ENCODE data around the gene CLEC2A. TPM values are rescaled to one million over a fixed set of nuclear protein-coding genes. Genes with fewer than 3 reads are reported as not detected.

CLEC2A gene
- total RNA-seq, 1 donor from 2014 or later, result not detected

DNA sequence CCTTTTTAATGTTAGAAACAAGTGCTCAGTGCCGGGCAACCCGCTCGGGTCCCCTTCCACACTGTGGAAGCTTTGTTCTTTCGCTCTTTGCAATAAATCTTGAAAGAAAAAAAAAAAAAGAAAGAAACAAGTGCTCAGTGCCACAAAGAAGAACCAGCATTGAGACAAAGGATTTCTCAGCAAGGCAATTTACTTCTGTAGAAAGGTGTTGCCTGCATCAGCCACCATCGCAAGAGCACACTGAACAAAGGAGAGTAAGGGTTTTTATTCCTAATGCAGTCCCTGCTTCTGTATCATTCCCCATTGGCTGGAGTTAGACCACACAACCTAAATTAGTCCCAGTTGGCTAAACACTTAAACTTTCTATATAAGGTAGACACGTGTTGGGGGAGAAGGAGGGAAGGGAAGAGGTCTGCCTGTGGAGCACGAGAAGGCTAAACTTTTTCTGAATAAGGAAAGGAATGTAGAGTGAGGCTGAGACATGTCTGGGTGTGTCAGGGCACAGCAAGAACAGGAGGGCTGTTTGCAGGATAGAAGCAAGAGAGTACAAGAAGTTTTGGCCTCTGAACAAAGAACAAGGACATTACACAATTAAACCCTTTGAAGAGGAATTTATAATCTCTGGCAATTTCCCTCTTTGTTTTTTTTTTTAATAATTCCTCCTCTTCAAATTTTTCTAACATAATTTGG, 29.5 kb downstream of the CLEC2A start:
- FAIRE-seq (no peak), DNase-seq (ENCODE audit: low read depth) (peak; percentile 64)
- Histone ChIP-seq H3K4me3 (ENCODE audit: low read depth, low read length) (no peak overlapping the region), H3K36me3 (ENCODE audit: control insufficient read depth, insufficient read depth, low read length) (no peaks in the 10 kb centered on the region), H3K27me3 (ENCODE audit: control insufficient read depth, insufficient read depth, low read length) (no peaks in the 10 kb centered on the region)
- TF ChIP-seq, protein P1, sequence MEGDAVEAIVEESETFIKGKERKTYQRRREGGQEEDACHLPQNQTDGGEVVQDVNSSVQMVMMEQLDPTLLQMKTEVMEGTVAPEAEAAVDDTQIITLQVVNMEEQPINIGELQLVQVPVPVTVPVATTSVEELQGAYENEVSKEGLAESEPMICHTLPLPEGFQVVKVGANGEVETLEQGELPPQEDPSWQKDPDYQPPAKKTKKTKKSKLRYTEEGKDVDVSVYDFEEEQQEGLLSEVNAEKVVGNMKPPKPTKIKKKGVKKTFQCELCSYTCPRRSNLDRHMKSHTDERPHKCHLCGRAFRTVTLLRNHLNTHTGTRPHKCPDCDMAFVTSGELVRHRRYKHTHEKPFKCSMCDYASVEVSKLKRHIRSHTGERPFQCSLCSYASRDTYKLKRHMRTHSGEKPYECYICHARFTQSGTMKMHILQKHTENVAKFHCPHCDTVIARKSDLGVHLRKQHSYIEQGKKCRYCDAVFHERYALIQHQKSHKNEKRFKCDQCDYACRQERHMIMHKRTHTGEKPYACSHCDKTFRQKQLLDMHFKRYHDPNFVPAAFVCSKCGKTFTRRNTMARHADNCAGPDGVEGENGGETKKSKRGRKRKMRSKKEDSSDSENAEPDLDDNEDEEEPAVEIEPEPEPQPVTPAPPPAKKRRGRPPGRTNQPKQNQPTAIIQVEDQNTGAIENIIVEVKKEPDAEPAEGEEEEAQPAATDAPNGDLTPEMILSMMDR (IDR thresholded peaks at IDR 0.05; ENCODE audit: insufficient read depth, low read length, severe bottlenecking), result no peak

DNA sequence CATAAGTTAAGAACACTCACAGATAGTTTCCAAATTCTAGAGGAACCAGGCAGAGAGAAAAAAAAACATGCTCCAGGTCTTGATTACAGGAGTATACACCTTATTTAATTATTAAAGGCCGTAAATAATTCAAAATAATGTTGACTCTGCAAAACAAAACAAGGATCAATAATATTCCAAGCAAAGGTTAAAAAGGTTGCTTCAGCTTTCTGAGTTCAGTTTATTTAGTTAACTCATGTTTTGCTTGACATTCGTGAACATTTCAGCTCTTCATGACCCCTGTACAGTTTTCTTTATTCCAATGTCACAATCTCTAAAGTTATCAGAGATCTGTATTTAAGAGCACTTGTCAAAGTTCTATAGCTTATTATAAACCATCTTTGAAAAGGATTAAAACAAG, 31.2 kb downstream of the CLEC2A start:
- Histone ChIP-seq H3K4me3 (ENCODE audit: low read depth, low read length) (no peak overlapping the region), H3K36me3 (ENCODE audit: control insufficient read depth, insufficient read depth, low read length) (no peaks in the 10 kb centered on the region), H3K27me3 (ENCODE audit: control insufficient read depth, insufficient read depth, low read length) (no peaks in the 10 kb centered on the region)
- FAIRE-seq (no peak), DNase-seq (ENCODE audit: low read depth) (no peak)
- TF ChIP-seq, protein P1 (IDR thresholded peaks at IDR 0.05; ENCODE audit: insufficient read depth, low read length, severe bottlenecking), result no peak

DNA sequence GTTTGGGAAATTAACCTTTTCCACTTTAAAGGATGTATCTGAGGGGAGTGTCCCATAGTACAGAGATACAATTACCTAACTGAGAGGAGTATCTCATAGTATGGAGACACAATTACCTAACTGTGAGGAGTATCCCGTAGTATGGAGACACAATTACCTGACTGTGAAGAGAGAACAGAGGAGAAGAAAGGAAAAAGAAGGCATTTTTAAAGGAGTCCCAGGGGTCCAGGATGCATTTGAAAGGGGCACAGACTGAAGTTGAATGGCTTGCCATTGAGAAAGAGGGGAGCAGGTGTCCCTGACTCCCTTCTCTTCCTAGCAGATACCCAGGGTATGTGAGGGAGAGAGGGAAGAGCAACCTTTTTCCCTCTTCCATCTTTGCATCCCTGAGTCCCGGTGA, 33.0 kb downstream of the CLEC2A start:
- DNase-seq (ENCODE audit: low read depth) (no peak), FAIRE-seq (no peak)
- TF ChIP-seq, protein P1 (IDR thresholded peaks at IDR 0.05; ENCODE audit: insufficient read depth, low read length, severe bottlenecking), result no peak
- Histone ChIP-seq H3K4me3 (ENCODE audit: low read depth, low read length) (no peak overlapping the region), H3K27me3 (ENCODE audit: control insufficient read depth, insufficient read depth, low read length) (no peaks in the 10 kb centered on the region), H3K36me3 (ENCODE audit: control insufficient read depth, insufficient read depth, low read length) (no peaks in the 10 kb centered on the region)

DNA sequence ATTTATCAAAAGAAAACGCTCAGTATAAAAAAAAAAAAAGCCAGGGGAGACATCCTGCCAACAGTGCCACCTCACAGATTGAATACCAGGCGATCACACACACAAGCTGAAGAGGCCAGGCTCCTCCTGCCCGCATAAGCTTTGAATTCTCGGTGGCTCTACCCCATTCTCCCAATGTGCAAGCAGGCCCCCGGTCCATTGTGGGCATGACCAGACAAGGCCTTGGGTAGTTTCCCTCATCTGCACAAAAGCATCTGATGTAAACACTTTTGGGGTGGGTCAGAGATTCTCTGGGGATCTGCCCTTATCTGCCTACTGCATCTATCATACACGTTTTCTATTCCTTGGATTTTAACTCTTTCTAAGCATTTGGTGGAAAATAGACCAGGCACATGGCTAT, 34.6 kb downstream of the CLEC2A start:
- FAIRE-seq, result peak; percentile 40
- H3K27me3 ChIP-seq (ENCODE audit: control insufficient read depth, insufficient read depth, low read length), result no peaks in the 10 kb centered on the region
- TF ChIP-seq, protein P1 (IDR thresholded peaks at IDR 0.05; ENCODE audit: insufficient read depth, low read length, severe bottlenecking), result no peak
- no peak overlapping the region for H3K4me3 ChIP-seq (ENCODE audit: low read depth, low read length)
- DNase-seq (ENCODE audit: low read depth), result peak; percentile 80
- no peaks in the 10 kb centered on the region for H3K36me3 ChIP-seq (ENCODE audit: control insufficient read depth, insufficient read depth, low read length)

DNA sequence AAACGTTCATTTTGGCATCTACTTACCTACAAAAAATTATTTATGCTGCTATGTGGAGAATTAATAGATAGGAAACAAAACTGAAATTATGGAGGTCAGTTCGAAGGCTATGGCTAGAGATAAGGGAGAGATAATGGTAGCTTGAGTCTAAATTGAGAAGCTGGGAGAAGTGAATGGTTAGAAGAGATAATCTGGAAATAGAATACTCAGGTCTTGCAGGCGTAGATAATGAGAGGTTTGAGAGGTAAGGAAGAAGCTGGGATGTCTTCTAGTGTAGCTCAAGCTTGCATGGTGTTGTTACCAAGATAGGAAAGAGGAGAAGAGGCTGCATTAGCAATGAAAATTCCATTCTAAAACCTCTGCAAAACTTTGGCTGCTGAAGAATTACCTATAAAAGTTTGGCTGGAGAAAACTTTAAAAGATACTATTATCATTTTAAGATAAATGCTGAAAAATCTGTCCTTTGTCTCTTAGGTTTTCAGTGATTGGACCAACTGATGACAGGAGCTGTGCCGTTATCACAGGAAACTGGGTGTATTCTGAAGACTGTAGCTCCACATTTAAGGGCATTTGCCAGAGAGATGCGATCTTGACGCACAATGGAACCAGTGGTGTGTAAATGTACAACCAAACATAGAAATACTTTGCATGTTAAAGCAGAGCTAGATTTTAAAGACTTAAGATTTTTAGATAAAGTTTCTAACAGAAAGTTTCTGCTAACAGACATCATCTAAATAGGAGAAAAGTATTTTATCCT, 36.8 kb downstream of the CLEC2A start:
- H3K4me3 ChIP-seq (ENCODE audit: low read depth, low read length), result no peak overlapping the region
- H3K27me3 ChIP-seq (ENCODE audit: control insufficient read depth, insufficient read depth, low read length), result no peaks in the 10 kb centered on the region
- DNase-seq (ENCODE audit: low read depth), result no peak
- no peaks in the 10 kb centered on the region for H3K36me3 ChIP-seq (ENCODE audit: control insufficient read depth, insufficient read depth, low read length)
- TF ChIP-seq, protein P1 (IDR thresholded peaks at IDR 0.05; ENCODE audit: insufficient read depth, low read length, severe bottlenecking), result no peak
- no peak for FAIRE-seq

Measured in bronchial epithelial cell (primary cell).